GM21619 (cell line): ENCODE data around the gene MARCO.

Experiments used
- ATAC-seq: cut with Tn5 transposase; IDR thresholded peaks from one replicate; pipeline ENCODE4 v1.9.1; 2021; ENCODE audit not compliant: unreplicated experiment

The MARCO gene, protein sequence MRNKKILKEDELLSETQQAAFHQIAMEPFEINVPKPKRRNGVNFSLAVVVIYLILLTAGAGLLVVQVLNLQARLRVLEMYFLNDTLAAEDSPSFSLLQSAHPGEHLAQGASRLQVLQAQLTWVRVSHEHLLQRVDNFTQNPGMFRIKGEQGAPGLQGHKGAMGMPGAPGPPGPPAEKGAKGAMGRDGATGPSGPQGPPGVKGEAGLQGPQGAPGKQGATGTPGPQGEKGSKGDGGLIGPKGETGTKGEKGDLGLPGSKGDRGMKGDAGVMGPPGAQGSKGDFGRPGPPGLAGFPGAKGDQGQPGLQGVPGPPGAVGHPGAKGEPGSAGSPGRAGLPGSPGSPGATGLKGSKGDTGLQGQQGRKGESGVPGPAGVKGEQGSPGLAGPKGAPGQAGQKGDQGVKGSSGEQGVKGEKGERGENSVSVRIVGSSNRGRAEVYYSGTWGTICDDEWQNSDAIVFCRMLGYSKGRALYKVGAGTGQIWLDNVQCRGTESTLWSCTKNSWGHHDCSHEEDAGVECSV

DNA sequence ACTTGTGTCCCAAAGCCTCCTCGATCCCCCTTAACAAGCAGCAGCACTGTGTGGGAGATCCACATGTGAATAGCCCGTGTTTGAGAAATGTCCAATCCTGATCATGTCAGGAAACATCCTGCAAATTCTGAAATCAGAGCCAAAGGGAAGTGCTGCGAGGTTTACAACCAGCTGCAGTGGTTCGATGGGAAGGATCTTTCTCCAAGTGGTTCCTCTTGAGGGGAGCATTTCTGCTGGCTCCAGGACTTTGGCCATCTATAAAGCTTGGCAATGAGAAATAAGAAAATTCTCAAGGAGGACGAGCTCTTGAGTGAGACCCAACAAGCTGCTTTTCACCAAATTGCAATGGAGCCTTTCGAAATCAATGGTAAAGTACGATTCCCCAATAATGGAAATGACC is at the start of gene MARCO:
TSS of gene MARCO (plus strand) at position 164 of the 400 bp plus-strand sequence. CDS start at position 271, 107 bp downstream.
- no peak for ATAC-seq

DNA sequence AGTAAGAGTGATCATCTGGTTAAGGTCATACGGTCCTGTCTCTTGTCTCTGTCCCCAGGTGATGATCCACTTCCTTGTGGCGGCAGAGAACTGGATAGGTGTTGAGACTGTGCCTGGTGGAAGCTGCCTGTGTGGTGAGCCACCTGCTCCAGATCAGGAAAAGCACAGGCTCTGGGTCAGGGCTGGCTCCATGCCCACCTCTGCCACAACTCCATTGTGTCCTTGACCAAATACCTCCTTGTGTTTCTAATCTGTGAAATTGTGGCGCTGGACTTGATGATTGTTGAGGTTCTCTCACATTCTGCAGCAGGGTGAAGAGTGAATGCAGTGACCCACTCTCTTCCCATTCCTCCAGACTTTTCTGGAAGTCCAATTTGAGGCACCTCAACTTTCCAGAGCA is 48.9 kb upstream of the MARCO start:
- no peak for ATAC-seq

DNA sequence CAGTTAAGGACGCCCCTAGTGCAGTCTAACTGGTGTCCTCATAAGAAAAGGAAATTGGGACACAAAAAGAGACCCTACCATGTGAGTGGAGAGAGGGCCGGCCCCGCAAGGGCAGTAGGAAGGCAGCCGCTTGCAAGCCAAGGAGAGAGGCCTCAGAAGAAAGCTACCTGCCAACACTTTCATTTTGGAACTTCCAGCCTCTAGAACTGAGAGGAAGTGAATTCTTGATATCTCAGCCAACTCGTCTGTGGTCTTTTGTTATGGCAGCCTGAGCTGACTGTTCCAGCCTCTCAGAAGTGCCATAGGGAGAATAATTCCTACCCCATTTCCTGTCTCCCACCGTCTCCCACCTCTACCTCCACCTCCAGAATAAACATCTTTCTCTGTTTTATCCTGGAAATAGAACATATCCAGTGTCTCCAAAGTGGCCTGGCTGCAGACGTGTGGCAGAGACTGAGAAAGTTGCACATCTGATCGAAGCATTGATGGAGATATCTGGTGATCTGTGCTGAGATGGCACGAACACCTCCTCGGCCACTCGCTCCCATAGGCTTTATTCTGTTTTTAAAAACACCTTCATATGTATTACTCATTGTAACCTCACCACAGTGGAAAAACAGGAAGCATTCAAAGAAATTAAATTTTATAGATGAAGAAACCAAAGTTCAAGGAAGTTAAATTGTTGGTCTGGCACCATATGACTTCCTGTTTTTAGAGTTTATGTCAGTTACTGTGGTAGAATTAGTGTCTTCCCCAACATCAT is 39.5 kb upstream of the MARCO start:
- no peak for ATAC-seq

DNA sequence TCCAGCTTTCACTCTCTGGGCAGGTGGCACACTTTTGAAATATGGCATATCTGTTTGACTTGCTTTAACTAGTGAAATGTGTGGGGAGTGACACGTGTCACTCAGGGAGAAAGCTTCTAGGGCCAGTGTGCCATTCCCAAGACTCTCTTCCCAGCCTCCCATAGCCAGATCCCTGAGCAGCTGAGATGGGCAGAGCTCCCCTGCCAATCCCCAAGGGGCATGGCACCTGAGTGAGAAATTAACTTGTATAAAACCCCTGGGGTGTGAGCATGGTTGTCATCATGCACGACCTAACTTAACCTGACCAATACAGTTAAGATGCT is 39.0 kb upstream of the MARCO start:
- no peak for ATAC-seq

DNA sequence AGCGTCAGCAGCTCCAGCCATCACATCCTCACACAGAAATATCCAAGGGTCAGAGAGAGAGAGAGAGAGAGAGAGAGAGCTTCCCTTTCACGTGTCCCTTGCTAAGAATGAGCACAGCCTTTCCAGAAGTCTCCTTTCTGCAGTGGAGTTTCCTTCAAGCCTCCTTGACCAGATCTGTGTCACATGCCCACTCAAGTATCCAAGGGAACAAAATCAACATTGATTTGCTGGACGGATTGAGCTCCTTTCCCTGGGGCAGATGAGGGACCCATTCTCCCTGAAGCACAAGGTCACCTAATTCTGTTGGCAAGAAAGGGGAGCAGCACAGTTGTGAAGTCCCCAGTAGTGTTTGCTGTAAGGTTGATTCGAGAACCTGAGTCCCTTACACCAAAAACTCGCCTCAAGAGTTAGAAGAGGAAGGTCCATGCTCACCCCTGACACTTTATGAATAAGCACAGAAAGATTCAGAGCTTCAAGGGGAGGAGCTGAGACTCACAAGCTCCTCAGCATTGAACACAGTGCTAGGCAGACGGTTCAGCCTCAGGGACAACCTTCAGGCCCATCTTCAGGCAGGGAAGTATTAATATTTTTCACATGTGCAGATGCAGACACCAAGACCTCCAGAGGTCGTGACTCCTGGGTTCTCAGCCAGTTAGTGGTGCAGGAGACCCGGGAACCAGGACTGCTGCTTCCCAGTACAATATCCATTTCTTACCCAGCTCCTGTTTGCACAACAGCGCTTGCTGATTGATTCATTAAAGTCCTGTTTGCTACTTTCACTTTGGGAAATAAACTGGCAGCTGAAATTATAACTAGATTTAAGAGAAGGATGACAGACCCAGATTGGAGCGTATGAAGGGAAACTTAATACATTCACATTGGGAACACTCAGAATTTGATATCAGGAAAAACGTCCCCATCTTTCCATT is 38.2 kb upstream of the MARCO start:
- ATAC-seq = no peak

DNA sequence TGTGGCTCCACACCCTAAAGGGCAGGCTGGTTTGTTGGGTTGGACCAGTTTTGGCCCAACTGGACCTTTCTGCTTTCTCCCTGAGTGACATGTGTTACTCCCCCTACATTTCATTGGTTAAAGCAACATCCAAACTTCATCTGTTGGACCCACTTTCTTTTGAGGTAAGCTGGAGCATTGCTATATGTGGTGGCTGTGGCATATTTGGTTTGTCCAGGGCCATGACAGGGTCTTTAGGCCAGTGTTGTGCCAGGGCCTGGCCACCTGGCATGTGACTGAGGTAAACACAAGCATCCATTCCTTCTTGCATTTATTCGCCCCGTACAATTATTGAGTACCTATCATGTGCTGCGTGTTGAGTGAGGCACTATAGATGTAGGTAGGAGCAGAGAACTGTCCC is 36.8 kb upstream of the MARCO start:
- no peak for ATAC-seq

DNA sequence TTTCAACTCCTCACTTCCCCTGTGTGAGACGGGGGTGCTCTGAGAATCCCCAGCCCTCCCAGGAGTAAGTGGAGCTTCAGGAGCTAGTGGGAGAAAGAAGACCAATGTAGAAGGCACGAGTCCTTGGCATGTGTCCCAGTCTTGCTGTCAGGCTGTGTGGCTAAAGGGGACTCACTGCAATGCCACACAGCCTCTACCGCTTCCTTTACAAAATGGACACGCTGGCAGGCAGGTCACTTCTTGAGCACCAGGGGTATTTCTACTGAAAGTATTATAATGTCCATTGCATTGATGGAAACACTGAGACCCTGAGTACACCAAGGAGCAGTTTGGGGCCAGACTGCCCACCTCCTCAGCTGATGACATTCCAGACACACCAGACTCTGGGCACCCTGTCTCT is 35.8 kb upstream of the MARCO start:
- ATAC-seq = no peak

DNA sequence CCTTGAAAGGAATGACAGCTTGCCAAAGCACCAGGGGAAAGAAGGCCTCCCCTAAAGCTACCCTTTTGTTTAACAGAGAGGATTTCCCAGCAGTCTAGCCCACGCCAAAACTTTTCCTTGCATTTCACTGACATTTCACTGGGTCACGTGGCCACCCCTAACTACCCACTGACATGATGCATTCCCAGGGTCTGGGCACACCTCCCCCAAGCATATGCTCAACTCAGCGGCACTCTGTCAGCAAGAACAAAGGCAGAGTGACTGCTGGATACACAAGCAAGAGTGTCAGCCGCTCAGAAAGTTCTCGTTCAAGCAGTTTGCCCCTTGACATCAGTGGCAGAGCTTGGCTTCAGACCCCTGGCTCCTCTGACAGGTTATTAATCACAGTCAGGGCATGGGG is 34.2 kb upstream of the MARCO start:
- no peak for ATAC-seq

DNA sequence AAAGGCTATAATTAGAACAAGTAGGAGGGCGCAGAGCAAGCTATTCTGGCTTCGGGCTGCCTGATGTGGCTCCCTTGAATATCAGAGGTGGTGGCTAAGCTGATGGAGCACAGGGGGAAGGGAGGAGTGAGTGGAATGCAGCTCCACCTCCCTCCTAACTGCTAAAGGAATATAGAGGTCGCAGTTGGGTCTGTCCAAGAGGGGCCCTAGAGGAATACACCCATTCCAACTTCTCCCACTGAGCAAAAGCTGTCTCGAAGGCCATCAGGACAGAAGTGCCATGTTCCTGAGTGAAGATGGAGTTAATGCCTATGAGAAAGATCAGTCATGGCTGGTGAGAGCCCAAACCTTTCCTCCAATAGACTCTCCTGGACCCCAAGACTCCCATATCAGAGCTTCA is 32.8 kb upstream of the MARCO start:
- ATAC-seq = no peak

DNA sequence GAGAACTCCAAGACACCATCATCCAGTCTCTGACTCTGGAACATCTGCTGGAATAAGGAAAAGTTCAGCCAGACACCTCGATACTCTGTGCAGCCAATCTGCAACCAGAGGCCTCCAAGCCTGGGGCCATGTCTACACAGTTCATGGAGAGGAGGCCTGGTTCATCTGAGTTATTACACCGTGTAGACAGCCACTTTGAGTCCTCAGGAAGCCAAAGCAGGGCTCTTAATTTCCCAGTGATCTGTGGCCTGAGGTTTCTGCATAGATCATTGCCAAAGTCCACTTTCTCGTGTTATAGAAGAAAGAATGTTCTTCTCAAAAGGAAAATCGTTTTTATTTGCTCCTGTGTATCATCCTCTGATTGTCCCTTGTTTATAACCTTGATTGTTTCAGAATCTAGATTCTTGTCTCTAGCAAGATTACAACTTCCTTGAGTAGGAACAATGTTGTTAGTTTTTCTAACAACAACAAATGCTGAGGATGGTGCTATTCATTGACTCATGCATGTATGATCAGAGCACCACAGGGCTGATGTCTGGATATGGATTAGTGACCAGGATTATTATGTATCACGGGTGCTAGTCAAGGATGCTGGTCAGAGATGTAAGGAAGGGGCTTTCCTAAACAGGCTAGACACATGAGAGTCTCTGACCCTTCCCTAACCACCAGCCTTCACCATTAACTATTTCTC is 30.7 kb upstream of the MARCO start:
- ATAC-seq = no peak

DNA sequence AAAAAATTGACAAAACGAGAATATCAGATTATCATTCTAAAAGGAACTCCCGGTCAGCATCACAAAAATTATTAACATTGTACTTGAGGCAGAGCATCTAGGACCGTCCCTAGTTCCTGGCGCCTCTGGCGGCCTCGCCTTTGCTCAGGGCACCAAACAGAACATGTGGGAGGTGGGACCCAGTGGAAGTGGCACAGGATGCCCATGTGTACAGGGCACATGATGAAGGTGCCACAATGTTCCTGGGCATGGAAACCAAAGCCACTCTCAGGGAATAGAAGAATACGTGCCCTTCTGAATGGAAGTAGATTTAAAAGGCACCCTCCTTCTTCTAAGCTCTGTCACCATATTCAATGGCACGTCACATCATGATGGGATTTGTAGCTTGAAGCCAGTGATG is 30.1 kb upstream of the MARCO start:
- no peak for ATAC-seq

DNA sequence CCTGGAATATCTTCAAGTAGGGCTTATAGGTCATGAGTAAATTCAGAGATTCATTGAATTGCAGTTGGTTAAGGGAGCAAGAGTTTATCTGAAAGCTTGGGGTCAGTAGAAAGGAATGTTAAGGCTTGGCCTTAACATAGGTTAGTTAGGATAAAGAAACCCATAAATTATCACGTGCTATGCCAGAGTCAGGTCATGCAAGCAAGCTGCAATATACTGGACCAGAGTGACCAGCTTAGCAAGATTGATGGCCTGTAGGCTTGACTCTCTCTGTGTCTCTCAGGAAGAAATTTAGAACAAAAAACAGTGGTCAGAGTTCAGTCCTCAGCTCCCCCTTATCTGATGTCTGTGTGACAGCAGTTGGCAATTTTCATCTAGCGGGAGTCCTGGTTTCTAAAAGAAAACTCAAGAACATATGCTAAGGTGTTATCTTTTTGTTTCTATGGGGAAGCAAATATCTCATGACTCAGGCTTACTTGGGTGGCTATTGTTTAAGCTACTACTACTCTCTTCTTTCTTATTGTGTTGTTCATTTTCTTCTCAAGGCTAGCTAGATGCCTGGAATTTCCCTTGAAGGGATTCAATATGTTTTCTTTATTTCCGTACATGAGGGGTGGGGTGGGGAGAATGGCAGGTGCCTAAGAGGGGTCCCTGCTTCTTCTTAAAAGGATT is 28.7 kb upstream of the MARCO start:
- no peak for ATAC-seq

DNA sequence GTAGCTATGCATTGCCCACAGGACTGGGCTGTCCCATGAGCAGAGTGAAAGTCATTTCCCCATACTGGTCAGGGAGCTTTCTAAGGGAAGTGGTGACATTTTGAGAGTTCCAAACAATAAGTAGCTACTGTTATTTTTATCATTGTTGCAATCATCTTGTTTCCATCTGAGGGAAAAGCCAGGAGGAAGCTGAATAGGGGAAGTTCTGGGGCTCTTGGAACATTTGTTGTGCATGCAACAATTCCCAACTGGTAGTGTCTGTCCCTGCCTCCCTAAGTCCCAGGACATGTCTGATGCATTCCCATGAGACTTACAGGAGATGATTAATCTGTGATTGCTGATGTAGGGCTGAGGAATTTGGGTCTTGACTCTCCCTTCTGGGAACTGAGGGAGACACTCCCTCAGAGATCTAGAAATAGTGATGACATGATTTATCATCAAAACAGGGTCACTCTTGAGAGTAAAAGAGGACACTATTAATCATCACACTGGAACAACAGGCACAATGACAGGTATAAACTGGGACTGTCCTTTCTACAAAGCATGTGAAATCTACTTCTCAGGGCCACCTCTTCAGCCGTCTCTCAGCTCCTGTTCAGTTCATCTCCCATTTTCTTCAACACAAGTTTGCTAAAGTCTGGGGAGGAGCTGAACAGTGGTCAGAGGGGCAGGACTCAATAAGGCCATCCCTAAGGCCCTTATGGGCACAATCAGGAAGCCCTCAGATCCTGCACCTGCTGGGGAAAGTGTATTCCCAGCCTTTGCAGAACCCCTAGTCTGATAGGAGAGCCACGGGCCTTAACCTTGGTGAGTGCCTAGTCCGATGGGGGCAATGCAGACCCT is 28.0 kb upstream of the MARCO start:
- no peak for ATAC-seq

DNA sequence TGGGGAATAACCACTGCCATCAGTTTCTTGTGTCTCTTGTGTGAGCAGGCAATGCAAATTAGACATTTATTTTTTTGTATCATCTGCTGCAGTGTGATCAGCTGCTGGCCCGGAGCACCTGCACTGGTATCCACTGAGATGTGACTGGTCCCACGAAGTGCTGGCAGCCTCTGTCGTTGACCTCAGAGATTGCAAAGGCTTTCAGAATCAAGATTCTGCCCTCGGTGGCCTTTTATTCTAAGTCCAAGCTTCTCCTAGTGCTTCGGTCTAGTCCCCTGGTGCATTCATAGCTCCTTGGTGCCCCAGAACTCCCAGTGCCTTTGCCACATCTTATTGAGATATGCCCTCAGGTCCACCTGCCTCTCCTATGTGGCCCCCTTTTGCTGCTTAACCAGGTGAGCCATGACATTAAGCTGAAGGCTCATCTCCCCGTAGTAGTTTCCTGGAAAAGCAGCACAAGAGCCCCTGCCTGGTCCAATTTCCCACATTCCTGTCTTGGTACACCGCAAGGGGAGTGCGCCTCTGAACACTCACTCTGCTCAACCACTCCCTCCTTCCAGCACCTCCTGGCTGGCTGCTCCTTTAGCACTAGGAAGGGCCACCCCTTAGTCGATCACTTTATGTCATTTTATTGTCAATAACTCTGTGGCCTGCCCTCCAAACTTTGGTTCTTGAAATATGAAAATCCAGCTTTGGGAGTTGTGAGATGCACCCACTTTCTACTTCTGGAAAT is 27.1 kb upstream of the MARCO start:
- no peak for ATAC-seq

DNA sequence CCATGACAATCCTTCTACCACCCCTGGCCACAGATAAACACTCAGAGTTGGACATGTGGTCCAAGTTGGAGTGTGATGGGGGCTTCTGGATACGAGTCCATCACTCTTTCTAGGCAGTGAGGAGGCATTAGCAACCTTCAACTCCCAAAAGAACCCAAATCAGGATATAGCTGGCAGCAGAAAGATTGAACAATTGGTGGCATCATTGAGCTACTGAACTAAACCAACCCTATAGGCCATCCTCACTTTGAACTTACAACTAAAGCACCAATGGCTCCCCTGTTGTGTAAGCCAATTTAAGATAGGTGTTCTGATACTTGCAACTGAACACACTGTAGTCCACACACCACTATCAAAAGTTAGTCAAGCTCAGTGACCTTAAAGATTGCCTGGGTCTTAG is 24.0 kb upstream of the MARCO start:
- no peak for ATAC-seq

DNA sequence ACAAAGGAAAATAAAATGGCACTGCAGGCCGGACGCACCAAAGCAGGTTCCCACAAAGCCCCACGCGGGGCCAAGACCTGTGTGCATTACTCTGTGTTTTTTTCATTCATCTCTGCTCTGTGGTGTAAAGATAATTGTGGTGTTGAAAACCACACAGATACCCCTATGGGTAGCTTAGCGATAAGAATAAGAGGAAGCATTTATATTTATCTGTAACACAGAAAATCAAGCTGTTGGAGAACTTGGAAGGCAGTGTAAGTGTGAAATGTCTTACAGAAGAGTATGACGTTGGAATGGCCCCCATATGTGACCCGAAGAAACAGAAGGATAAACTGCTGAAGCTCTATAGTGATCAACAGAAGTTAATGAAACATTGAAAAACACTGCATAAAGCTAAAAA is 20.3 kb upstream of the MARCO start:
- no peak for ATAC-seq

DNA sequence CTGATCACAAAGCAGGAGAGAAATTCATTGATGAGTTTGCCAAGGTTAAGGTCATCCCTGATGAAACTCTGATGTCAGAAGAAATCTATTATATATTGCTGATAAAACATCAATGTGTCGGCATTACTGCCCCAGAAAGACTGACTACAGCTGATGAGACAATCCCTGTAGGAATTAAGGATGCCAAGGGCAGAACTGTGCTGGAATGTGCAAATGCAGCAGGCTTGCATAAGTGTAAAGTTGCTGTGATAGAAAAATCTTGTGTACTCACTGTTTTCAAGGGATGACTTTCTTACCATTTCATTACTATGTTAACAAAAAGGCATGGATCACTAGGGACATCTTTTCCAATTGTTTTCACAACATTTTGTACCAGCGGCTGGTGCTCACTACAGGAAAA is 19.7 kb upstream of the MARCO start:
- no peak for ATAC-seq

DNA sequence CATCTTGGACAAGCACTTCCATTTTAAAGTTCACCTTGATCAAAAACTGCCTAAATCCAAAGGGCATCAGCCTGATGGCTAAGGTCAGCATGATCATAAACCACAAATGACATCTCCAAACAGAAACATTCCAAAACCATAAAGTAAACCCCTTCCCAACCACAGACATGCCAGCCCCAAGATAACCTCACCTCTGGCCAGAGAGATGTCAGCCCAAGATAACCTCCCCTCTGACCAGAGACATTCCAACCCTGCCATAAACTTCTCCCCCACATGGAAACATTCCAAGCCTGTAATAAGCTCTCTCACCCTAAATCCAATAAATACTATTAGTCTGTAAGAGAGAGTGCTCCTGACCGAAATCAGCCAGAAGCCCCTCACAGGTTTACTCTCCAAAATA is 18.6 kb upstream of the MARCO start:
- ATAC-seq = no peak

DNA sequence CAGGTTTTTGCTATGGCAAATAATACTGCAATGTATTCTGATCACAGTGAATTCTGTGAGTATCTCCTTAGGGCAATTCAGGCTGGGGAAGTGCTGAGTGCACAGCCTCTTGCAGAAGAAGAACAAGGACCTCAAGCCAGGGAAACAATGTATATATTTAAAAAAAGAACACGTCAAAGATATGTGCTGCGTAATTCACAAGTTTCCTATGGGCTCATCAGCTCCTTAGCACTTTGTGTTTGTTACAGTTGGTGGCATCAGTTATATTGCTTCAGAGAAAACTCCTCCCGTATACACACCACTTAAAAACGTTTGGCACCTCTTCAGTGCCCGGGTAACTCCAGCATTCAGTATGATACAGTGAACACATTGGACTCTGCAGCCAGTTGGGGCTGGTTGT is 16.5 kb upstream of the MARCO start:
- ATAC-seq = no peak
